GM19395 (cell line): Measurements from ENCODE around the gene NR4A1.

Experiments
- ATAC-seq: cut with Tn5 transposase; IDR thresholded peaks from one replicate; pipeline ENCODE4 v1.9.1; 2021; ENCODE audit warnings: mild to moderate bottlenecking, moderate library complexity; ENCODE audit not compliant: unreplicated experiment

Gene NR4A1

DNA sequence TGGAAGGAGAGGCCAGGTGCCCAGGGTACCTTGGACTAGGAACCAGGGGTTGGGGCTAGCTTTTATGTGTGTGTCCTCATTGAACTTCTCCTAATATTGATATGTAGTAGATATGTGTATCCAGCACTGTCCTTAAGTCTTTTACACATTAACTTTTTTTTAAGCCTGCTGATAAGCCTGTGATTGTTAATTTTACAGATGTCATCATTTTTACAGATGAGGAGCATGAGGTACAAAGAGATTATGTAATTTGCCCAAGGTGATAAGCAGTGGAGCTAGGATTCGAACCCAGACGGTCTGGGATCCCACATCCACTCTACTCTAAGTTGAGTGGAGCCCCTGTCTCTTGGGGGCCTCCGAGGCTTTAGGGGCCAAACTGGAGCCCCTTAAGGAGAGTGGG is 10.2 kb upstream of the NR4A1 start:
- no peak for ATAC-seq

DNA sequence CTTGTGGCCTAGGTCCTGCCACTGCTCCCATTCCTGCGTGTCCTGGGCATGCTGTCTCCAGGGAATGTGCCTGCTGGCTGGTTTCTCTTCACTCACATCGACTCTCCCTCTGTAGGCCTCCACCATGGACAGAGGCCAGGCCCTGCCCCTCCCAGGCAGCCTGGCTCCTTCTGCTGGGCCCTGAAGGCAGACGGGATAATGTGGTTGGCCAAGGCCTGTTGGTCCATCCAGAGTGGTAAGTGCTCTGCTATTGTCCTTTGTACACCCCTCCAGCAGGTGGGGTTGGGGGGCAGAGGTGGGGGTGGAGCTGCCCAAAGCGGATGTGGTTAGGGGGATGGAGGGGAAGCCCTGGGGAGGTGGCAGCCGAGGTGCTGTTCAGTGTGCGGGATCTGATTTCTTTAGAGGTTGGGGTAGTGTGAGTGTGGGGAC is 9.5 kb upstream of the NR4A1 start:
- no peak for ATAC-seq

DNA sequence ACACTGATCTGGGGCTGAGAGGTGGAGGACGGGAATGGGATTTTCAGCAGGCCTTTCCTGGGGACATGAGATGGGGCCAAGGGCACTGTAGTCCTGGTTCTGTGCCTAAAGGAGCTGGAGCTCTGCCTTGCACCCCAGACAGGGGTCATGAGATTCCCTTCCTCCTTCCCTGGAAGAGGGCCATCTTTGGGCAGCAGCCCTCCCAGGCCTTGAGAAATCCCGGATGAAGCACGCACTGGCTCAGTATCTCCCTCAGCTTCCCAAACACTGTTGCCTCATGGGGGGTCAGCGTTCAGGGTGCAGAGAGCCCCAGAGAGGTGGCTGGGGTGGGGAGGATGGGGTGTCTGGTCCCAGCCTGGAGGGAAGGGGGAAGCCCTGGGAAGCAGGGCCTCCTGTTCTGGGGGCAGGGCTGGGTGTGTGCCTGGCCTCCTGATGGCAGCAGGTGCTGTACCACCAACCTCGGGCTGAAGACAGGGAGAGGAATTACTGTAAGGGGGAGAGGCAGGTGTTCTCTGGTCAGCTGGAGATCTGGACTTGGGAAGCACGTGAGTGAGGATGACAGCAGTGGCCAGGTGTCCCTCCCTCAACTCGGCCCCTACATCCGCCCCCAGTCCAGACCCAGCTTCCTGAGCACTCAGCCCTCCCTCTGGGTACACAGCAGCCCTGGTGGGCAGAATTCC is 8.4 kb upstream of the NR4A1 start:
- ATAC-seq: no peak

DNA sequence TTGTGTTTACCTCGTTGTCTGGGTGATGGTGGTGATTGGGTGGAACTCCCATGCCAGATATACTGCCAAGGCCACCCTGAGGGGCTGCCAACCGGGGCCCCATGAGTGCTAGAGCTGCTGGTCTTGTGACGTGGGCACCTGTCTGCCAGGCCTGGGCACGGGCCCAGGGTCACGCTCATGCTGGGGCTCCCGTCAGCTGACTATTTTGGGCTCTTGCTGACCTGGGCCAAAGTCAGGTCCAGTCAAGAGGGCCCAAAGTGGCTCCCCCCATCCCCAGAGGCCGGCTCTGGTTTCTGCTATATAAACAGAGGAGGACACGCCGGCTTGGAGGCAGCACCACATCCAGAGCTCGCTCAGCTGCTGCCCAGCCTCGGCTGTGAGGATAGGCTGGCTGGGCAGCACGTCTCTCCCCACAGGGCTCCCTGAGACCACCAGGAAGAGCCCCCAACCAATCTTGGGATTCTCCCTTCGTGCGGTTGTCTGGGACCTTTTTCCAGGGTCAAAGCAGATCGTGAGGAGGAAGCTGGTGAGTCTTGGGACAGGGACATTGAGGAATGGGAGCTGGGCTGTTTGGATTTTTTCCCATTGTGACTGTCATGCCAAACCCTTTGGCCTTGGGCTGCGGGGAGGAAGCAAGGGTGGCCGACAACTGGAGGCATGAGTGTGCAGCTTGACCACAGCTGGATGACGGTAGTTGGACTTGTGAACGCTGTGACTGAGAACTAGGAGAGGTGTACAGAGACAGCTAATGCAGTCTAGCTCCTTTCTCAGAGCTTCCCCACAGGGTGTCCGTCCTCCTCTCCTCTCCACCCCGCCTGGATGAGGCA is 7.6 kb upstream of the NR4A1 start:
- no peak for ATAC-seq

DNA sequence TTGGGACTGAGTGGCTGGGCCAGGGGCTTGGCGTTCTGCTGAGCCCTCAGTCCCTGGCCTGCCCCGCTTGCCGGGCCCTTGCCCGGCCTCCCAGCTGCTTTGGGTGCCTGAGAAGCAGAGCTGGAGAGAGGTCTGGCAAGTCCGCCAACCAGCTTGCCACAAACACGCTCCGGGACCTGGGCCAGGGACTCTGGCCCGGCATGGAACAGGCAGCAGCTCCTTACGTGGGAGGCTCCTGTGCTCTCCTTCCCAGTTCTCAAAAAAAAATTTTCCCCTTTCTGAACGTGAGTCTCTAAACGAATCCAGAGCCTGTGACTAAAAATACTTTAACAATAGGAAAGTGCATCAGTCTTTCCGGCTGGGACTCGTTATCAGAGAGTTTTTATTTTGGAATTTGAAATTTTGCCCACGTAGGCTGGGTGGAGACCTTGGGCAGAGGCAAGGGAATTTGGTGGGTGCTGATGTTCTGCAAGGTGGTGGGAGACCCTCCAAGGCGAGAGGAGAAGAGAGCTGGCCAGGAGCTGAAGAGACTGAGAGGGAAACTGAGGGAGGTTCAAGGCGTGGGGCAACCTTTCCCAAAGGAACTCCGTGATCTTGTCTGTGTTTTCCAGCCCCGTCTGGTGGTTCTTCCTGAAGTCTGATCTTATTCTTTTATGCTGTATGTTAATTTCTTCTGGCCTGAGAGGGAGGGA is 6.8 kb upstream of the NR4A1 start:
- ATAC-seq: no peak

DNA sequence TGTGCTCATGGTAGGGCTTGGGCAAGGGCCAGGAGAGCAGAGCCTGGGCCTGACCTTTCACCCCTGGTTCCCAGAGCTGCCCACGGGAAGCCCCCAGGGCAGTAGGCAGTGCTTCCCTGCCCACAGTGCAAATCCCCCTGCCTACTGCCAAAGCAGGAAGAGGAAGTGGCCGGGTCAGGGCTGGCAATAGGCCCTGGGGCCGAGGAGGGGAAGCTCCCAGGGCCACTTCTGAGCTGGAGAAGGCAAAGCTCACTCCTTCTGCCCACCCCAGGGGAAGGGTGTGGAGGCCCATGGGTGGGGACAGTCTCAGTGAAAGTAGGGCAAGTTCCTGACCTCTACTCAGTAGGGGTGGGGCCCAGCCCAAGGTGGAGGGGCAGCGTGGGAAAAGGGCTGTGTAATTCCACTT is 5.4 kb upstream of the NR4A1 start:
- no peak for ATAC-seq

DNA sequence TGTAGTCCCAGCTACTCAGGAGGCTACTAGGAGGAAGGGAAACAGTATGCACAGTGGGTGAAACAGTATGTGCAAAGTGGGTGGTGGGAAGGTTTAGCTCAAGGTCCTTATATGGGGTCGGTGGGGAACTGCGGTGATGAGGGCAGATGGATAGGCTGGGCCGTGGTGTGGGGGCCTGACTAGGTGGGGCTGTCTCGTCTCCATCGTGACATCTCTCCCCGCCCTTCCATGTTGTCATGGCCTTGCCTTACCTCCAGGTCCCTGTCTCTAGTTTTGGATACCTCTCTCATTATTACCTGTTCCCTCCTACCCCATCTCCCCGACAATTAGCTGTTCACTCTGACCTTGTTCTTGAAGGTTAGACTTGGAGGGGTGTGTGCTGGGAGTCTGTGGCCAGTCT is 4.4 kb upstream of the NR4A1 start:
- ATAC-seq: no peak

DNA sequence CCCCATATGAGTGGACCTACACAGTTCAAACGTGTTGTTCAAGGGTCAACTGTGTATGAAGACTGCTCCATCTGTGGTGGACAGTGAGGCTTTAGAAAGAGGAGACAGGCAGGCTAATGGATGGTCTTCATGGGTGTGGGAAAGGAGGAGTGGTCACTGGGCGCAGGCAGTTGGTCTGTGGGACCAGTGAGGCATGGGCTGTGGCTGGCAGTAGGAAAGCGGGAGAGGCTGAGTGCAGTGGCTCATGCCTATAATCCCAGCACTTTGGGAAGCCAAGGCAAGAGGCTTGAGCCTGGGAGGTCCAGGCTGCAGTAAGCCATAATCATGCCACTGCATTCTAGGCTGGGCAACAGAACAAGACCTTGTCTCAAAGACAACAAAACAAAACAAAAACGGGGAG is 2.0 kb upstream of the NR4A1 start:
- ATAC-seq: no peak

DNA sequence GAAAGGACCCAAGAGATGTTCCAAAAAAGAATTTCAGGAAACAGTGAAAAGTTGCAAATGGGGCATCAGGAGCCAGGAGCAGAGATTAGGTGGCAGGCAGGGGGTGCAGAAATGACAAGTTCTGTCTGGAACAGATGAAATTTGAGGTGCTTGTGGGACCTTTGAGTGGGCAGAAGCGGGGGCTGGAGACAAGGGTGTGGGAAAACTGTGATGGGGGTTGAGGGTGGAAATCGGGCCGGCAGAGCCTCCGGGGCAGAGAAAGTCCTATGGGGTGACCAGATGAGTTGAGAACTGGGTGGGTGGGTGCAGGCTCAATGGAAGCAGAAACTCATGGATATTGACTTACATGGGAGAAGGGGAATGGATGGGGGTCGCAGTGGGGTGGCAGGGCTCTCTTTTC is 1.6 kb upstream of the NR4A1 start:
- no peak for ATAC-seq

DNA sequence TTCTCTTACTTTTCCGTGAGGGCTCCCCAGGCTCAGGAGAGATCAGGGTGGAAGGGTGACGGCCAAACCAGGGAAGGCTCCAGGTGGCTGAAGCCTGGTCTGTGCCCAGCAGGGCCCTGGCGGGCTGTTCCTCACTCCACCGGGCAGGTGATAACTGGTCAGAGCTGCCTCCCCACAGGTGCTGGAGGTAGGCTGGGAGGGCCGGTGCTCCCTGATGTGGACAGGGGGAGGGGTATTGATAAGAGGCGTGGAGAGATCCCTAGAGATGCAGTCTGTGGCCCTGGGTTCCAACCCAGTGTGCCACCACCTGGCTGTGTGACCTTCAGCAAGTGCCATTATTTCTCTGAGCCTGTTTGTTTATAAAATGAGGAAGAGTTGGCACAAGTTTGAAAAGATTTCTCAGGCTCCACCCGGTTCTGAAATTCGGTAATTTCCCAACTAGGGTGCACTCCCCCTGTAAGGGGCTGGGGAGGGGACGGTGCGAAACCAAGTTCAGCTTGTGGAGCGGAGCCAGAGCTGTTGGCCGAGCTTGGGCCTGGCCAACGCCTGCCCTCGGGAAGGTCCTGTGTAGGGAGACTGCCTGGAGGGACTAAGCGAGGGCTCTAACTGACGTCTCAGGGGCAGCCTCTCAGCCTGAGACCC is 1.0 kb upstream of the NR4A1 start:
- ATAC-seq: no peak

DNA sequence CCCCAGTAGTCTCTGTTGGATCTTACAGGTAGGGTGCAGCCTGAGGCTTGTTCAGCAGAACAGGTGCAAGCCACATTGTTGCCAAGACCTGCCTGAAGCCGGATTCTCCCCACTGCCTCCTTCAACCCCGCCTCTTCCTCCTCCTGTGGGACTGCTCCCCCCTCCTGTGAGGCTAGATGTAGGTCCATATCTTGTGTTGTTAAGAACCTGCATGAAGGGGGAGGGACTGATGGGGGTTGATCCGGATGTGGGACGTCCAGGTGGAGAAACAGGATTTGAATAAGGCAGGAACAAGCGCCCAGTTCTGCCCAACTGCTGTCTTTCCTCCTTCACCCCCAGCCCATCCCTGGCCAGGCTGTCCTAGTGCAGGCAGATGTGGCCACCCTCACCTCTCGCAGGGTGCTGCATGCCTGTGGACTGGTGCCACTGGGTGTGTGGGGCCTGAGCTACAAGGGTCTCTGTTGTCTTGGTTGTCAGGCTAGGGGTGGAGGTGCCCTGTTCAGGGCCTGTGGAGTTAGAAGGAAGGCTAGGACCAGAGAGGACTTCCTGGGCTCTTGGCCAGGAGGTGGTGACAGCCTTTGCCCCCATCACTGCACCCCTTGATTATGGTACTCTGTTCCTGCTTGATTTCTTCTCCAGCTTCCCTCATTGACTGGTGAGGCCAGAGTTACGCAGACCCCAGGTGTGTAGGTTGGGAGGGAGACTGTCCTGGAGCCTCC is 1.4 kb downstream of the NR4A1 start:
- no peak for ATAC-seq

DNA sequence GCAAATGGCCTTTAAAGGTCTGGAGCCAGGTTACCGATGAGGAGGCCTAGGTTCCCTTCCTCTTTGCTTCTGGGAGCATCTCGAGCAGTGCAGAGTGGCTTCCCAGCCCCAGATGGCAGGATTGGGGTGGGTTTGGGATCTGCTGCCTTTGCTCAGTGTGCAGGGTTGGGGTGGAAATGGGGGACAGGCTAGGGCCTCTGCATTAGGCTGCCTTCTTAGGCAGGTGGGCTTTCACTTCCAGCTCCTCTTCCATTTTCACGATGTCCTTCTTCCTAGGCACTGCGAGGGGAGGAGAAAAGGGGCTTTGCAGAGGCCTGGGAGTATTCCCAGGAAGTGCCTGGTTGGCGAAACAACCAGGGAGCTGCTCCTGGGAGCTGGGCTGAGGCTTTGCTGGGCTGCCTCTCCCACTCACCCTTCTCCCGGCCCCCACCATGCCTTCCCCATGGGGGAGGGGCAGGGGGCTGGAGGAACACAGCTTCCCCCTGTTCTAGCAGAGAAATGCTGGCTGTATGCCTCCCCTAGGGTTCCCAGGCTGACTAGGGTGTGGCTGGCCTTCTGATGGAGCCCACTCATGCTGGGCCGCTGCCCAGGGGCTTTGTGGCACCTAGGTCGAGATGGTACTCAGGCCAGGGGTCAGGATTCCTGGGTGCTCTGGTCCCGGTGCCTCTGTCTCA is 2.4 kb downstream of the NR4A1 start:
- ATAC-seq: no peak

DNA sequence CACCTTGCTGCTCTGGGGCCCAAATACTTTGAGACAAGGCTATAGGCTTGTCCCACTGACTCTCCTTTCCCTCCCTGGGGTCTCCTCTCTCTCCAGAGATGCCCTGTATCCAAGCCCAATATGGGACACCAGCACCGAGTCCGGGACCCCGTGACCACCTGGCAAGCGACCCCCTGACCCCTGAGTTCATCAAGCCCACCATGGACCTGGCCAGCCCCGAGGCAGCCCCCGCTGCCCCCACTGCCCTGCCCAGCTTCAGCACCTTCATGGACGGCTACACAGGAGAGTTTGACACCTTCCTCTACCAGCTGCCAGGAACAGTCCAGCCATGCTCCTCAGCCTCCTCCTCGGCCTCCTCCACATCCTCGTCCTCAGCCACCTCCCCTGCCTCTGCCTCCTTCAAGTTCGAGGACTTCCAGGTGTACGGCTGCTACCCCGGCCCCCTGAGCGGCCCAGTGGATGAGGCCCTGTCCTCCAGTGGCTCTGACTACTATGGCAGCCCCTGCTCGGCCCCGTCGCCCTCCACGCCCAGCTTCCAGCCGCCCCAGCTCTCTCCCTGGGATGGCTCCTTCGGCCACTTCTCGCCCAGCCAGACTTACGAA is 3.1 kb downstream of the NR4A1 start:
- ATAC-seq: no peak

DNA sequence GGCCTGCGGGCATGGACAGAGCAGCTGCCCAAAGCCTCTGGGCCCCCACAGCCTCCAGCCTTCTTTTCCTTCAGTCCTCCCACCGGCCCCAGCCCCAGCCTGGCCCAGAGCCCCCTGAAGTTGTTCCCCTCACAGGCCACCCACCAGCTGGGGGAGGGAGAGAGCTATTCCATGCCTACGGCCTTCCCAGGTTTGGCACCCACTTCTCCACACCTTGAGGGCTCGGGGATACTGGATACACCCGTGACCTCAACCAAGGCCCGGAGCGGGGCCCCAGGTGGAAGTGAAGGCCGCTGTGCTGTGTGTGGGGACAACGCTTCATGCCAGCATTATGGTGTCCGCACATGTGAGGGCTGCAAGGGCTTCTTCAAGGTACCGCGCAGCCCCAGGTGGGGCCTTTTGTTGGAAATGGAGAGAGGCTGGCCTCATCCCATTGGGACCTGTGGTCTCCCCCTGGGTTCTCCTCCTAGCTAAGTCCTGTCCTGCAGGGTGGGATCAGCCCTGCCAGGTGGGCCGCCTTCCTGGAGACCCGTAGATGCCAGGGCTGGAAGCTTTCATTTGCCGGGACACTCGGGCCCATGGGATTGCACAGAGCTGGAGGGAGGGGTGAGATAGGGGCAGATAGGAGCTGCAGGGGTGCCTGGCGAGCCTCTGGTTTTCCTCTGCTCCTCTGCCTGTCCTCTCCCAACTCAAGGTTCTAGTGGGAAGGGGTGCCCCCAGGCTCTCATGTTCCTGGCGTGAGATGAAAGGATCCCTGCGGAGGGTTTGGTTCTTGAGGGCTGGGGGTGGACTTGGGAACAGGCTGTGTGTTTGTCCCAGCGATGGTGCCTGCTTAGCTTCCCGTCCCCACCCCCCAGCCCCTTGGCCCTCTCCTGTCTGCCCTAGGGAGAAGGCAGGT is 3.8 kb downstream of the NR4A1 start:
- ATAC-seq: no peak

DNA sequence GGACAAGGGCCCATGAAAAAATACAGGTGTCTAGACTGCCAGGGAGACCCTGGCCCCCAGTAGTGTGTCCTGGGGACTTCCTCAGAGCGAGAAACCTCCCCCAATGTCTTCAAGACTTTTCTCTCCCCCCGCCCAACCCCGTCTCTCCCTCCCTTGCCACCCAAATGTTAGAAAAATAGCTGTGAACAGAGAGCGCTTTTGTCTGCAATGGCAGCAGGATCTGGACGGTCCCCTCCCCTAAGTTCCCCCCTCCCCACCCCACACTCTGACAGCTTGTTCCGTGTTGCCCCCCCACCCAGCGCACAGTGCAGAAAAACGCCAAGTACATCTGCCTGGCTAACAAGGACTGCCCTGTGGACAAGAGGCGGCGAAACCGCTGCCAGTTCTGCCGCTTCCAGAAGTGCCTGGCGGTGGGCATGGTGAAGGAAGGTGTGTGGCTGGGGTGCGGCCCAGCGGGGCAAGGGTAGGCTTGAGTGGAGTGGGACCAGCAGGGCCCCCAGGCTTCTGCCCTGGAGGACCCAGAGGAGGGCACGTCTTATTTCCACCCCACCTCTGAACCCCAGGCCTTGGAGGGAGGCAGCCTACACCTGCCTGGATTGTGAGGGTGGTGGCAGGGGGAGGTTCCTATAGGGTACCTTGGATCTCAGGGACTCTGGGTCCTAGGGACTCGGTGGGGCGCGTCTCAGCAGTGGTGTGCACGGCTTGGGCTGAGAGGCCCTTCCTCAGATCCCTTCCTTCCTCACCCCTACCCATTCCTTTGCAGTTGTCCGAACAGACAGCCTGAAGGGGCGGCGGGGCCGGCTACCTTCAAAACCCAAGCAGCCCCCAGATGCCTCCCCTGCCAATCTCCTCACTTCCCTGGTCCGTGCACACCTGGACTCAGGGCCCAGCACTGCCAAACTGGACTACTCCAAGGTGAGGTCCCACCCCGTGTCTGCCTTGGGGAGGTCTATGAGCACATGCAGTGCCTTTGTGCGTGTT is 4.8 kb downstream of the NR4A1 start:
- no peak for ATAC-seq

DNA sequence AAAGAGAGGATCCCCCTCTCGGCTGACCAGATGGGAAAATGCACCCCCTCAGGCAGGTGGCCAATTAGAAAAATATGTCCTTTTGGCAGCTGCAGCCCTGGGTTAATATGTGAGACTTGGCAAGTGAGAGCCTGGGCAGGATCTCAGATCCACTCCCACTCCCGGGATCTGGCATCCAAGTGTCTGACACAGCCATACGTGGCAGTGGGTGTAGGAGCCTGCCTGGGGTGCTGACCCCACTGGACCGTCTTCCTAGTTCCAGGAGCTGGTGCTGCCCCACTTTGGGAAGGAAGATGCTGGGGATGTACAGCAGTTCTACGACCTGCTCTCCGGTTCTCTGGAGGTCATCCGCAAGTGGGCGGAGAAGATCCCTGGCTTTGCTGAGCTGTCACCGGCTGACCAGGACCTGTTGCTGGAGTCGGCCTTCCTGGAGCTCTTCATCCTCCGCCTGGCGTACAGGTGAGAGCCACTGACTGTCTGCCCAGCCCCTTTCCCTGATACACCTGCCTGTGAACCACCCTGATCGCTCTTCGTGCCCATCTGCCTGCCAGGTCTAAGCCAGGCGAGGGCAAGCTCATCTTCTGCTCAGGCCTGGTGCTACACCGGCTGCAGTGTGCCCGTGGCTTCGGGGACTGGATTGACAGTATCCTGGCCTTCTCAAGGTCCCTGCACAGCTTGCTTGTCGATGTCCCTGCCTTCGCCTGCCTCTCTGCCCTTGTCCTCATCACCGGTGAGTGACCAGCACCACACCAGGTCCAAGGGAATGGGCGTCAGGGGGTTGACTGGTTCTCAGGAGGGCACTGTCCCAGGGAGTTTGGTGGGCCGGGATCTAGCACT is 5.8 kb downstream of the NR4A1 start:
- ATAC-seq: no peak
